ENCODE measurements around the gene FAP.

Gene FAP

DNA sequence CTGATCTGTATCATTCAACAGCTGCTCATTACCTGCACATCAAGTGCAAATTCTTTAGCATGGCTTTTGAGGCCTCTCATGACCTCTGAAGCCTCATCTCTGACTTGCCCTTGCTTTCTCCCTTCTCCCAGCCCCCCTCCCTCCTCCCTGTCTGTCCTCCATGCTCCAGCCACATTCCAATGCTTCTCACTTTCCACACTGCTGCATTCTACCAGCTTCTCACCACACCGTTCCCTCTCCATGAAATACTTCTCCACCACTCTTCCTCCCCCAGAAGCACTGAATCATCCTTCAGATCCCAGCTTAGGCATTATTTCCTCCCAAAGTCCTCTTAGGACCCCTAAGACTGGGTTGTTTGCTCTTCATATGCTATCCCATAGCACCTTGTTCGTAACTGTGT lies 118.1 kb downstream of the FAP start:
- Histone ChIP-seq H3K9me3 (ENCODE audit: control extremely low read depth in 1 of 5, control insufficient read depth in 4 of 5, insufficient read depth in 2 of 5, low read depth in 1 of 5, low read length in 4 of 5) (no peaks in the 10 kb centered on the region), H3K4me1 (ENCODE audit: control extremely low read depth in 1 of 4, control insufficient read depth in 4 of 4, insufficient read depth in 4 of 4, low read length in 3 of 4) (peaks cover 15 to 43% (median 27%) of the 10 kb centered on the region in 4 experiments), H3K27ac (ENCODE audit: insufficient read depth in 1 of 2, low read depth in 1 of 2, low read length in 2 of 2, poor library complexity in 1 of 2, severe bottlenecking in 2 of 2) (no peak overlapping the region), H3K27me3 (replicated peaks in 2 of 5; ENCODE audit: control insufficient read depth in 4 of 5, insufficient read depth in 5 of 5, low read length in 4 of 5) (no peaks in the 10 kb centered on the region), H3K4me3 (ENCODE audit: control insufficient read depth in 1 of 7, extremely low read depth in 1 of 7, insufficient read depth in 4 of 7, low read depth in 2 of 7, low read length in 6 of 7) (no peak overlapping the region), H3K36me3 (ENCODE audit: control insufficient read depth in 4 of 4, insufficient read depth in 4 of 4, low read length in 3 of 4) (no peaks in the 10 kb centered on the region)
- CTCF ChIA-PET: interaction anchor here (0.9 to 5.2 kb wide), 13 partner anchors 8 to 874 kb away, joined by 3 to 33 read pairs (median 4); partner anchors contain the start of gene GCG
- WGBS (ENCODE audit: insufficient coverage): 94% methylated on average over 2 of the region's 2 CpGs
- POLR2A ChIA-PET: interaction anchor here (0.5 kb wide), 1 partner anchor 129 kb away, joined by 6 read pairs; no protein-coding TSS in a partner anchor
- DNase-seq: no peak

- H3K36me3 ChIP-seq (ENCODE audit: control insufficient read depth in 4 of 4, insufficient read depth in 4 of 4, low read length in 3 of 4): no peaks in the 10 kb centered on the region
- ChIA-PET POLR2A (no interaction called here), CTCF (interaction anchor here (1.0 to 5.2 kb wide), 8 partner anchors 9 to 873 kb away, joined by 3 to 33 read pairs (median 4); partner anchors contain the start of gene GCG)
- no peaks in the 10 kb centered on the region for H3K27me3 ChIP-seq (replicated peaks in 2 of 5; ENCODE audit: control insufficient read depth in 4 of 5, insufficient read depth in 5 of 5, low read length in 4 of 5)
- no peaks in the 10 kb centered on the region for H3K9me3 ChIP-seq (ENCODE audit: control extremely low read depth in 1 of 5, control insufficient read depth in 4 of 5, insufficient read depth in 2 of 5, low read depth in 1 of 5, low read length in 4 of 5)
- WGBS (ENCODE audit: insufficient coverage): 100% methylated on average over 4 of the region's 9 CpGs
- H3K4me1 ChIP-seq (ENCODE audit: control extremely low read depth in 1 of 4, control insufficient read depth in 4 of 4, insufficient read depth in 4 of 4, low read length in 3 of 4): peaks cover 15 to 43% (median 27%) of the 10 kb centered on the region in 4 experiments
- H3K27ac ChIP-seq (ENCODE audit: insufficient read depth in 1 of 2, low read depth in 1 of 2, low read length in 2 of 2, poor library complexity in 1 of 2, severe bottlenecking in 2 of 2): no peak overlapping the region
- DNase-seq: peak; percentile 65 to 85 (median 74)
- H3K4me3 ChIP-seq (ENCODE audit: control insufficient read depth in 1 of 7, extremely low read depth in 1 of 7, insufficient read depth in 4 of 7, low read depth in 2 of 7, low read length in 6 of 7): no peak overlapping the region
Observed at GRCh38 chr2:162123806-162124758, 119.2 kb downstream of the FAP start.

Measured in common myeloid progenitor, CD34-positive (primary cell).